ENCODE results near the gene EID1. TPM values are rescaled to one million over a fixed set of nuclear protein-coding genes. Genes with fewer than 3 reads are reported as not detected.

EID1 gene
- total RNA-seq, 1 experiment from 2014 or later, result 403 TPM

- DNase-seq (ENCODE audit: low spot score), result peak; percentile 82
These were observed 9.4 kb upstream of the EID1 start for GRCh38 chr15:48868536-48868935.

- no peak for DNase-seq (ENCODE audit: low spot score)
These were observed 8.0 kb upstream of the EID1 start for GRCh38 chr15:48869966-48870365.

- no peak for DNase-seq (ENCODE audit: low spot score)
These were observed 6.4 kb upstream of the EID1 start for GRCh38 chr15:48871542-48871941.

- no peak for DNase-seq (ENCODE audit: low spot score)
These were observed 5.3 kb upstream of the EID1 start for GRCh38 chr15:48872632-48873031.

- DNase-seq (ENCODE audit: low spot score), result no peak
These were observed 2.5 kb upstream of the EID1 start for GRCh38 chr15:48875241-48875960.

- DNase-seq (ENCODE audit: low spot score), result no peak
These were observed 1.9 kb upstream of the EID1 start for GRCh38 chr15:48876057-48876456.

- DNase-seq (ENCODE audit: low spot score), result no peak
These were observed 2.2 kb downstream of the EID1 start for GRCh38 chr15:48880070-48880634.

GRCh38 chr15:48883699-48884098, 5.8 kb downstream of the EID1 start:
- no peak for DNase-seq (ENCODE audit: low spot score)

GRCh38 chr15:48887144-48887543, 9.2 kb downstream of the EID1 start:
- DNase-seq (ENCODE audit: low spot score), result no peak

GRCh38 chr15:48888191-48888590, 10.3 kb downstream of the EID1 start:
- no peak for DNase-seq (ENCODE audit: low spot score)

GRCh38 chr15:48888836-48889235, 10.9 kb downstream of the EID1 start:
- DNase-seq (ENCODE audit: low spot score), result no peak

GRCh38 chr15:48889925-48890324, 12.0 kb downstream of the EID1 start:
- no peak for DNase-seq (ENCODE audit: low spot score)

- peak; percentile 31 for DNase-seq (ENCODE audit: low spot score)
These were observed 12.5 kb downstream of the EID1 start for GRCh38 chr15:48890375-48890972.

GRCh38 chr15:48891232-48891765, 13.4 kb downstream of the EID1 start:
- DNase-seq (ENCODE audit: low spot score), result peak; percentile 22

- no peak for DNase-seq (ENCODE audit: low spot score)
These were observed 15.4 kb downstream of the EID1 start for GRCh38 chr15:48893311-48893710.

GRCh38 chr15:48896869-48897814, 19.2 kb downstream of the EID1 start:
- peak; percentile 77 for DNase-seq (ENCODE audit: low spot score)

GRCh38 chr15:48898032-48898431, 20.1 kb downstream of the EID1 start:
- DNase-seq (ENCODE audit: low spot score), result no peak

GRCh38 chr15:48898446-48898845, 20.5 kb downstream of the EID1 start:
- DNase-seq (ENCODE audit: low spot score), result no peak

- no peak for DNase-seq (ENCODE audit: low spot score)
These were observed 21.9 kb downstream of the EID1 start for GRCh38 chr15:48899793-48900192.

GRCh38 chr15:48904758-48905157, 26.8 kb downstream of the EID1 start:
- DNase-seq (ENCODE audit: low spot score), result no peak

- DNase-seq (ENCODE audit: low spot score), result no peak
These were observed 27.3 kb downstream of the EID1 start for GRCh38 chr15:48905216-48905615.

GRCh38 chr15:48905847-48906246, 27.9 kb downstream of the EID1 start:
- no peak for DNase-seq (ENCODE audit: low spot score)

Measured in H4 (cell line).